Measurements from ENCODE around the gene DOCK1.

DOCK1 gene

GRCh38 chr10:126946746-126947145 is 41.5 kb downstream of the DOCK1 start:
- DNase-seq (ENCODE audit: insufficient read length, low spot score): no peak
- TF ChIP-seq POU2F2 (IDR thresholded peaks at IDR 0.05; ENCODE audit: low read depth, low read length): no peak
- no peak for FAIRE-seq

- no peak for FAIRE-seq
- no peak for TF ChIP-seq TAF1 (IDR thresholded peaks at IDR 0.05; ENCODE audit: low read depth, low read length)
- TF ChIP-seq PAX5 (IDR thresholded peaks at IDR 0.05; ENCODE audit: insufficient read depth, low read length, severe bottlenecking): no peak
- TF ChIP-seq POLR2A (IDR thresholded peaks at IDR 0.05; ENCODE audit: low read depth, low read length): no peak
- TF ChIP-seq SPI1 (IDR thresholded peaks at IDR 0.05; ENCODE audit: low read depth, low read length): no peak
- no peak for TF ChIP-seq POLR2AphosphoS5 (IDR thresholded peaks at IDR 0.05; ENCODE audit: low read depth, low read length)
- TF ChIP-seq POU2F2 (IDR thresholded peaks at IDR 0.05; ENCODE audit: low read depth, low read length): no peak
- DNase-seq (ENCODE audit: insufficient read length, low spot score): no peak
These were observed 43.3 kb downstream of the DOCK1 start for GRCh38 chr10:126948355-126949160.

- DNase-seq (ENCODE audit: insufficient read length, low spot score): no peak
- no peak for FAIRE-seq
- TF ChIP-seq TAF1 (IDR thresholded peaks at IDR 0.05; ENCODE audit: low read depth, low read length): no peak
- TF ChIP-seq POU2F2 (IDR thresholded peaks at IDR 0.05; ENCODE audit: low read depth, low read length): no peak
- TF ChIP-seq POLR2AphosphoS5 (IDR thresholded peaks at IDR 0.05; ENCODE audit: low read depth, low read length): no peak
- TF ChIP-seq POLR2A (IDR thresholded peaks at IDR 0.05; ENCODE audit: low read depth, low read length): no peak
- TF ChIP-seq SPI1 (IDR thresholded peaks at IDR 0.05; ENCODE audit: low read depth, low read length): no peak
- no peak for TF ChIP-seq PAX5 (IDR thresholded peaks at IDR 0.05; ENCODE audit: insufficient read depth, low read length, severe bottlenecking)
These were observed 43.9 kb downstream of the DOCK1 start for GRCh38 chr10:126949161-126949503.

GRCh38 chr10:126950401-126951105 is 45.3 kb downstream of the DOCK1 start:
- no peak for DNase-seq (ENCODE audit: insufficient read length, low spot score)
- FAIRE-seq: no peak
- TF ChIP-seq POLR2A (IDR thresholded peaks at IDR 0.05; ENCODE audit: low read depth, low read length) (no peak), PAX5 (IDR thresholded peaks at IDR 0.05; ENCODE audit: insufficient read depth, low read length, severe bottlenecking) (no peak), TAF1 (IDR thresholded peaks at IDR 0.05; ENCODE audit: low read depth, low read length) (no peak), SPI1 (IDR thresholded peaks at IDR 0.05; ENCODE audit: low read depth, low read length) (no peak)

GRCh38 chr10:126953886-126954285 is 48.7 kb downstream of the DOCK1 start:
- no peak for DNase-seq (ENCODE audit: insufficient read length, low spot score)
- no peak for FAIRE-seq
- no peak for TF ChIP-seq SPI1 (IDR thresholded peaks at IDR 0.05; ENCODE audit: low read depth, low read length)
- no peak for TF ChIP-seq POLR2A (IDR thresholded peaks at IDR 0.05; ENCODE audit: low read depth, low read length)
- TF ChIP-seq TAF1 (IDR thresholded peaks at IDR 0.05; ENCODE audit: low read depth, low read length): no peak
- no peak for TF ChIP-seq POU2F2 (IDR thresholded peaks at IDR 0.05; ENCODE audit: low read depth, low read length)
- no peak for TF ChIP-seq POLR2AphosphoS5 (IDR thresholded peaks at IDR 0.05; ENCODE audit: low read depth, low read length)
- TF ChIP-seq PAX5 (IDR thresholded peaks at IDR 0.05; ENCODE audit: insufficient read depth, low read length, severe bottlenecking): no peak

GRCh38 chr10:126955396-126955795 is 50.2 kb downstream of the DOCK1 start:
- TF ChIP-seq POU2F2 (IDR thresholded peaks at IDR 0.05; ENCODE audit: low read depth, low read length): no peak
- no peak for TF ChIP-seq POLR2A (IDR thresholded peaks at IDR 0.05; ENCODE audit: low read depth, low read length)
- no peak for TF ChIP-seq POLR2AphosphoS5 (IDR thresholded peaks at IDR 0.05; ENCODE audit: low read depth, low read length)
- no peak for TF ChIP-seq TAF1 (IDR thresholded peaks at IDR 0.05; ENCODE audit: low read depth, low read length)
- TF ChIP-seq SPI1 (IDR thresholded peaks at IDR 0.05; ENCODE audit: low read depth, low read length): no peak
- TF ChIP-seq PAX5 (IDR thresholded peaks at IDR 0.05; ENCODE audit: insufficient read depth, low read length, severe bottlenecking): no peak
- DNase-seq (ENCODE audit: insufficient read length, low spot score) (no peak), FAIRE-seq (no peak)

- no peak for TF ChIP-seq TAF1 (IDR thresholded peaks at IDR 0.05; ENCODE audit: low read depth, low read length)
- FAIRE-seq: no peak
- DNase-seq (ENCODE audit: insufficient read length, low spot score): no peak
These were observed 50.9 kb downstream of the DOCK1 start for GRCh38 chr10:126955934-126956711.

GRCh38 chr10:126956712-126957108 is 51.5 kb downstream of the DOCK1 start:
- TF ChIP-seq POU2F2 (IDR thresholded peaks at IDR 0.05; ENCODE audit: low read depth, low read length): no peak
- no peak for TF ChIP-seq TAF1 (IDR thresholded peaks at IDR 0.05; ENCODE audit: low read depth, low read length)
- TF ChIP-seq PAX5 (IDR thresholded peaks at IDR 0.05; ENCODE audit: insufficient read depth, low read length, severe bottlenecking): no peak
- no peak for DNase-seq (ENCODE audit: insufficient read length, low spot score)
- no peak for FAIRE-seq

GRCh38 chr10:126957111-126957510 is 51.9 kb downstream of the DOCK1 start:
- no peak for FAIRE-seq
- no peak for TF ChIP-seq POLR2A (IDR thresholded peaks at IDR 0.05; ENCODE audit: low read depth, low read length)
- TF ChIP-seq TAF1 (IDR thresholded peaks at IDR 0.05; ENCODE audit: low read depth, low read length): no peak
- no peak for TF ChIP-seq POU2F2 (IDR thresholded peaks at IDR 0.05; ENCODE audit: low read depth, low read length)
- TF ChIP-seq SPI1 (IDR thresholded peaks at IDR 0.05; ENCODE audit: low read depth, low read length): no peak
- TF ChIP-seq PAX5 (IDR thresholded peaks at IDR 0.05; ENCODE audit: insufficient read depth, low read length, severe bottlenecking): no peak
- no peak for TF ChIP-seq POLR2AphosphoS5 (IDR thresholded peaks at IDR 0.05; ENCODE audit: low read depth, low read length)
- no peak for DNase-seq (ENCODE audit: insufficient read length, low spot score)

- FAIRE-seq (no peak), DNase-seq (ENCODE audit: insufficient read length, low spot score) (no peak)
- TF ChIP-seq TAF1 (IDR thresholded peaks at IDR 0.05; ENCODE audit: low read depth, low read length): no peak
- TF ChIP-seq POU2F2 (IDR thresholded peaks at IDR 0.05; ENCODE audit: low read depth, low read length): no peak
- TF ChIP-seq POLR2AphosphoS5 (IDR thresholded peaks at IDR 0.05; ENCODE audit: low read depth, low read length): no peak
- no peak for TF ChIP-seq PAX5 (IDR thresholded peaks at IDR 0.05; ENCODE audit: insufficient read depth, low read length, severe bottlenecking)
- no peak for TF ChIP-seq SPI1 (IDR thresholded peaks at IDR 0.05; ENCODE audit: low read depth, low read length)
- TF ChIP-seq POLR2A (IDR thresholded peaks at IDR 0.05; ENCODE audit: low read depth, low read length): no peak
These were observed 54.2 kb downstream of the DOCK1 start for GRCh38 chr10:126959431-126959830.

Data from GM12891 (cell line).